Measurements from ENCODE around the gene OR2G2.

DNA sequence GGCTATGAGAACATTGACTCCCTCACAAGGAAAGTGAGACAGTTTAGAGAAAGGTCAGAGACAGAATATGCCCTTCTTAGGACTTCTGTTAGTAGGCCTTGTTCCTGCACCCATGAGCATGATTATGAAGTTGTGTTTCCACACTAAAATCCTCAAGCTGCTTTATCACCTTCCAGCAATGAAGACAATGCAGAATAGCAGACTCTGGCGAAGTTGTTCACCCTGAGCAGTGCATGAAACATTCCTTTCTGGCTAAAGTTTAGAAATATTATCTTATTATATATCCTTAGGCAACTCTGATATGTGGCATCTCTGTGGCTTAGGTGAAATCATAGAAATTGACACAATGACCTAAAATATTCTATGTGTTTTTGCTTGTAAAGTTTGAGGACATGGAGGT lies 13.9 kb upstream of the OR2G2 start:
- no peak for TF ChIP-seq RAD21 (IDR thresholded peaks at IDR 0.05; ENCODE audit: low read depth)
- no peak for TF ChIP-seq POLR2A (IDR thresholded peaks at IDR 0.05; ENCODE audit: borderline replicate concordance, extremely low read depth, insufficient read depth, insufficient read length)
- TF ChIP-seq EZH2 (IDR thresholded peaks at IDR 0.05), result no peak
- TF ChIP-seq, protein P1, sequence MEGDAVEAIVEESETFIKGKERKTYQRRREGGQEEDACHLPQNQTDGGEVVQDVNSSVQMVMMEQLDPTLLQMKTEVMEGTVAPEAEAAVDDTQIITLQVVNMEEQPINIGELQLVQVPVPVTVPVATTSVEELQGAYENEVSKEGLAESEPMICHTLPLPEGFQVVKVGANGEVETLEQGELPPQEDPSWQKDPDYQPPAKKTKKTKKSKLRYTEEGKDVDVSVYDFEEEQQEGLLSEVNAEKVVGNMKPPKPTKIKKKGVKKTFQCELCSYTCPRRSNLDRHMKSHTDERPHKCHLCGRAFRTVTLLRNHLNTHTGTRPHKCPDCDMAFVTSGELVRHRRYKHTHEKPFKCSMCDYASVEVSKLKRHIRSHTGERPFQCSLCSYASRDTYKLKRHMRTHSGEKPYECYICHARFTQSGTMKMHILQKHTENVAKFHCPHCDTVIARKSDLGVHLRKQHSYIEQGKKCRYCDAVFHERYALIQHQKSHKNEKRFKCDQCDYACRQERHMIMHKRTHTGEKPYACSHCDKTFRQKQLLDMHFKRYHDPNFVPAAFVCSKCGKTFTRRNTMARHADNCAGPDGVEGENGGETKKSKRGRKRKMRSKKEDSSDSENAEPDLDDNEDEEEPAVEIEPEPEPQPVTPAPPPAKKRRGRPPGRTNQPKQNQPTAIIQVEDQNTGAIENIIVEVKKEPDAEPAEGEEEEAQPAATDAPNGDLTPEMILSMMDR (IDR thresholded peaks at IDR 0.05 in 2 of 3, conservative IDR thresholded peaks at IDR 0.05 in 1 of 3; ENCODE audit: borderline replicate concordance in 1 of 3, insufficient read depth in 1 of 3, low read depth in 2 of 3, low read length in 2 of 3), result no peak
- TF ChIP-seq CEBPB (IDR thresholded peaks at IDR 0.05; ENCODE audit: low read depth), result no peak
- TF ChIP-seq POLR2AphosphoS5 (IDR thresholded peaks at IDR 0.05; ENCODE audit: low read depth, low read length), result no peak
- TF ChIP-seq ZNF274 (IDR thresholded peaks at IDR 0.05; ENCODE audit: low read depth, low read length), result no peak
- TF ChIP-seq TCF7L2 (IDR thresholded peaks at IDR 0.05; ENCODE audit: borderline replicate concordance, extremely low read depth, insufficient read depth, insufficient read length), result no peak
- no peak for TF ChIP-seq EZH2phosphoT487 (IDR thresholded peaks at IDR 0.05; ENCODE audit: borderline replicate concordance)
